PFSK-1 (cell line): ENCODE data around the gene OPRD1.

Experiments used
- FOXP2 ChIP-seq: optimal IDR thresholded peaks from 2 replicates; pipeline ENCODE3; 2011; ENCODE audit warnings: borderline replicate concordance, control low read depth, inconsistent platforms; ENCODE audit not compliant: insufficient read depth; ENCODE audit errors: extremely low read length, extremely low read depth
- POLR2AphosphoS5 ChIP-seq: IDR thresholded peaks from 2 replicates; pipeline ENCODE4 v1.6.1; 2012; ENCODE audit warnings: low read depth, mild to moderate bottlenecking, control low read depth, low read length, moderate library complexity
- REST ChIP-seq, 2 experiments: IDR thresholded peaks; 2 replicates each; pipeline versions ENCODE4 v1.6.1 to v1.8.0; 2011 to 2012; ENCODE audit warnings: low read depth in 2 of 2, low read length in 2 of 2, control low read depth in 1 of 2, inconsistent platforms in 1 of 2, mild to moderate bottlenecking in 1 of 2, moderate library complexity in 1 of 2; ENCODE audit not compliant: insufficient read depth in 1 of 2
- SIN3A ChIP-seq: IDR thresholded peaks from 2 replicates; pipeline ENCODE4 v1.6.1; 2012; ENCODE audit warnings: mild to moderate bottlenecking, low read length, moderate library complexity, borderline replicate concordance; ENCODE audit not compliant: insufficient read depth
- TAF1 ChIP-seq: IDR thresholded peaks from 2 replicates; pipeline ENCODE4 v1.6.1; 2012; ENCODE audit warnings: low read length, control low read depth, borderline replicate concordance; ENCODE audit not compliant: insufficient read depth

The OPRD1 gene

GRCh38 chr1:28862571-28863403, 50.8 kb downstream of the OPRD1 start:
- TF ChIP-seq TAF1 (no peak), POLR2AphosphoS5 (no peak), SIN3A (no peak), REST (IDR thresholded peaks at IDR 0.05; ENCODE audit: insufficient read depth in 1 of 2, low read depth in 2 of 2, low read length in 2 of 2) (no peak), FOXP2 (no peak)

GRCh38 chr1:28864695-28865094, 52.7 kb downstream of the OPRD1 start:
- TF ChIP-seq REST (IDR thresholded peaks at IDR 0.05; ENCODE audit: insufficient read depth in 1 of 2, low read depth in 2 of 2, low read length in 2 of 2), result no peak
- no peak for TF ChIP-seq TAF1
- no peak for TF ChIP-seq FOXP2
- no peak for TF ChIP-seq POLR2AphosphoS5
- no peak for TF ChIP-seq SIN3A

GRCh38 chr1:28865997-28866650, 54.2 kb downstream of the OPRD1 start:
- TF ChIP-seq POLR2AphosphoS5 (no peak), SIN3A (no peak), TAF1 (no peak), FOXP2 (no peak), REST (IDR thresholded peaks at IDR 0.05; ENCODE audit: insufficient read depth in 1 of 2, low read depth in 2 of 2, low read length in 2 of 2) (no peak)

- no peak for TF ChIP-seq SIN3A
- TF ChIP-seq REST (IDR thresholded peaks at IDR 0.05; ENCODE audit: insufficient read depth in 1 of 2, low read depth in 2 of 2, low read length in 2 of 2), result no peak
- no peak for TF ChIP-seq FOXP2
- TF ChIP-seq POLR2AphosphoS5, result no peak
- no peak for TF ChIP-seq TAF1
Observed at GRCh38 chr1:28867850-28868249, 55.9 kb downstream of the OPRD1 start.
